LHCN-M2 (cell line): ENCODE results near the gene TMEM200C. TPM values are rescaled to one million over a fixed set of nuclear protein-coding genes. Genes with fewer than 3 reads are reported as not detected.

ENCODE experiments used
- DNase-seq: peaks from one replicate; pipeline ENCODE4 v3.0.0-alpha.2; 2012; ENCODE audit warnings: low read depth
- polyA plus RNA-seq: library from polyadenylated mRNA; unstranded; fragments of >200 nt; gene quantifications from one replicate; pipeline ENCODE4 v1.2.1, GENCODE V29; 2012; ENCODE audit warnings: missing spikeins
- total RNA-seq: library from RNA; depleted of rRNA; stranded (reverse); fragments of >200 nt; gene quantifications from 2 replicates; pipeline ENCODE4 v1.2.3, GENCODE V29; 2014; rRNA removed

TMEM200C gene
- not detected in 2 replicates for total RNA-seq
- polyA plus RNA-seq, result not detected

DNA sequence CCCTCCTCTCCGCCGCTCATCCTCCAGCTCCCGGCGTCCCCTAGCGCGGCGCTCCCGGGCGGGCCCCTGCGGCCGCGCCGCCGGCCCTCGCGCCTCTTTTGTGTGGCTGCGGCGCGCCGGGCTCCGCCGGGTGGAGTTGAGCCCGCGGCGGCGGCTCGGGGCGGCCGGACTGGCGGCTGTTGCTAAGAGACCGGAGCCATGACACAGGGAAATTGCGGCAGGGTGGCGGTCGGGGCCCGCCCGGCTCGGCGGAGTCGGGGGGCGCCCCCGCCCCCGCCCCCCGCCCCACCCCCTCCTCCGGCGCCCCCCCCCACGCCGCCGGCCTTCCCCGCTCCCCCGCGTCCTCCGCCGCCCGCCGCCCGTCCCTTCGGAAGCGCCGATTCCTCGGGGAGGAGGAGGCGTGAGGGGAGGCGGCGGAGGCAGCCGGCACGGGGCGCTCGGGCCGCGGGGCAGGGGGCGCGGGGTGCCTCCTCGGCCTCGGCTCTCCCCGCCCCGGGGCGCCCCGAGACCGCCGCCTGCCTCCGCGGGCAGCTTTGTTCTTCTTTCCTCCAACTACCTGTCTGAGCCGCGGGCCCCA lies at the start of gene TMEM200C:
Gene TMEM200C, minus strand, starts transcription at position 224 of the 577 bp plus-strand sequence. CDS start 3,459 bp downstream, outside the sequence.
- DNase-seq, result no peak

DNA sequence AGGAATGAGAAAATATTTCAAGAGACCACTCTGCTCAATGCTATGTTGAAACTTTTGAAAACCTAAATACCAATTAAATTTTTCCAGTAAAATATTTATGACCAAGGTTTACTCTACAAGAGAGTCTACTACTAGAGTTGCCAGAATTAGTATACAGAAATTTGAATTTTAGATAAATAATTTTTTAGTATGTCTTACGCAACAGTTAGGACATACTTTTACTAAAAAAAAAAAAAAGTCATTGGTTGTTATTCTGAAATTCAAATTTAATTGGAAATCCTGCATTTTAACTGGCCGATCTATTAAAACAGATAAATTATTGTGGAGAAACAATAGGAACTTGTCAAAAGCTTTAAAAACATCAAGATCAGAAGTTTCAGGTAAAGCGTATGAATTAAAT lies 49.1 kb upstream of the TMEM200C start:
- no peak for DNase-seq

- no peak for DNase-seq
These were observed 48.2 kb upstream of the TMEM200C start for GRCh38 chr18:5943514-5943913.

GRCh38 chr18:5942591-5942990 lies 47.3 kb upstream of the TMEM200C start:
- DNase-seq, result no peak

GRCh38 chr18:5941890-5942289 lies 46.6 kb upstream of the TMEM200C start:
- DNase-seq, result no peak

DNA sequence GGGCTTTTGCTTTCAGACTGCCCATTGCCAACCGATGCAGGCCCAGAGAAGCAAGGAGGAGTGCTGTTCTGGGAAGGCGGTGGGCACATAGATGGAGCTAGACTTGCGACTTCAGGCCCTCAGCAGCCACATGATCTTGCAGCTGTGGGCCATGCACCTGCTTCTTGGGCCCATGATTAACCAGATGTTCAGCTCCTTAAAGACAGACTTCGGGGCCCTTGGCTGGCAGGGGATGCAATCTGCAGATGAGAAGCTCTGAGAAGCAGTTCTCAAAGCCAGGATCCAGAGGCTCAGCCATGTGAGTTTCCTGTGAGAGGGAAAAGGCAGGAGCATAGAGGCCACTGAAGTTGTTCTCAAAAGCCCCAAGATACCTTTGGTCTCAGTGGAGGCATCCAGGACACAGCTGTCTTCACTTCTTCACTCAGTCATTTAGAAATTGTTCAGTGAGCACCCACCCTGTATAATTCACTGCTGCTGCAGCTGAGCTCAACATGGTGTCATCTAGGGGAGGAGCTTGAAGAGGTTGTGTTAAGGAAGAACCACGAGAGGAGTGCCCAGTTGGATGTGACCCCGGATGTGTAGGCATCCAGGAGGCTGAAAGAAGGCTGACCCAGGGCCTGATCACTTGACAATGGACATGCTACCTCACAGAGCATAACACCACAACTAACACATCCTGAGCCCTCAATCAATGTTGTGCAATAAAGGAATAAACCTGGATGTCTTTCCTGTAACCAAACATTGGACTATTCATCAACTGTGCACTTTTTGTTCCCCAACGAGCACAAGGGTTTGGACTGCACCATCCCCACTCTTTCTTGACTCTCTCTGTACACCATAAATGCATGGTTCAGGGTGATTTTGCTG lies 44.7 kb upstream of the TMEM200C start:
- DNase-seq, result no peak

DNA sequence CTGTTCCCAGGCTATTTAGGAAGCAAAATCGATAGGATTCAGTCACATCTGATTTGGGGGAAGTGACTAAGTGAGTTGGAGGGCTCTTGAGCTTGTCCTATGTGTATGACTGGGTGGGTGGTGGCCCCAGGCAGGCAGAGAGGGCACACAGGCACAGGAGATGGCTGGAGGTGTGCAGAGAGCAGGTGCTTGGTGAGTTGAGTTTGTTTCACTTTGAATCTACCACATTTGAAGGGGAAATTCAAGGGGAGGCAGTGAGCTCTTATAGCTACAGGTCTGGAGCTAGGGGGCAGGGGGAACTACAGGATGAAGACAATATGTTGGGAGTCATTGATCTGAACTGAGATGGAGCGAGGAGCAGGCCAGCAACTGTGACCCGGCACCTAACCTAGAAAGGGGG lies 42.5 kb upstream of the TMEM200C start:
- DNase-seq, result no peak

- DNase-seq, result no peak
These were observed 41.8 kb upstream of the TMEM200C start for GRCh38 chr18:5937121-5937520.

- no peak for DNase-seq
These were observed 35.5 kb upstream of the TMEM200C start for GRCh38 chr18:5930789-5931188.

DNA sequence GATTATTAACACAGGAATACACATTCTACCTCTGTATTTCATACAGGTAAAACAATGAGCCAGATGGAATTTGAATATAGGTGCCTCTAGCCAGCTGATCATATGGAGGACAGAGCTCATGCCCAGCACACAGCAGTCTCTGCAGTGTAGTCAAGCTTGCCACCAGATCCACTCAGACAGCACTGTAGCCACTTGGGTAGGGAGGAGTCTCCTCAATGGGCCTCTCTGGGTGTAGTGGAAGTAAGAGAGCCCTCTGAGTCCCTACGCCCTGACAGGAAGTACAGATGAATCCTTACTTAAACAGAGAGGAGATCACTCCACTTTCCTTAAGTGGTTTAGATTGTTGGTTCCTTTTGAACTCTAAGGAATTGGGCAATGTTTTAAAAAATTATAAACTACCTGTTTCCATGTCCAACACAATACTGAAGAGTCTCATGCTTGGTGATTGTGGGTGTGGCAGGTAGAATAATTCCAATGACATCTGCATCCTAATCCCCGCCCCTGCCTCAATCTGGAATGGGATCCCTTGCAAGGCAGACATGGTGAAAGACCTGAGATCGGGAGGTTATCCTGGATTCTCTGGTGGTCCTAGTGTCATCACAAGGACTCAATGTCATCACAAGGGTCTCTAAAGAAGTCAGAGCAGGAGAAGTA lies 23.0 kb upstream of the TMEM200C start:
- no peak for DNase-seq

GRCh38 chr18:5914951-5915350 lies 19.6 kb upstream of the TMEM200C start:
- DNase-seq, result no peak

DNA sequence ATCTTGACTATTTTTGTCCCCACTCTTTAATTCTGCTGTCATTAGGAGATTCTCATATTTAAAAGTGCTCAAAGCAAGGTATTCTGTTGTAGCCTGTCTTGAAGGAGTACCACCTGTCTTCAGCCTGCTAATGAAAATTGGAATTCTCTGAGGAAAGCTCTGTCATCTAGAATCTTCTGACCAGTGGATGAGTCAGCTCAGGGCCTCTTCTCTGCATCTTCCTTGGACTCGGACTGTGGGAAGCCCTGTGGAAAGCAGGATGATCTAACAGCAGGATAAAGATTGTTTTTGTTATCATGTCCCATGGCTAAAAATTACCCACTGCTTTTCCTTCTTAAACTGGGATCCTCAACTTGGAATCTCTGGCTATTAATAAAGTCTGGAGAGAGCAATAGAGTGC lies 18.7 kb upstream of the TMEM200C start:
- DNase-seq, result no peak

DNA sequence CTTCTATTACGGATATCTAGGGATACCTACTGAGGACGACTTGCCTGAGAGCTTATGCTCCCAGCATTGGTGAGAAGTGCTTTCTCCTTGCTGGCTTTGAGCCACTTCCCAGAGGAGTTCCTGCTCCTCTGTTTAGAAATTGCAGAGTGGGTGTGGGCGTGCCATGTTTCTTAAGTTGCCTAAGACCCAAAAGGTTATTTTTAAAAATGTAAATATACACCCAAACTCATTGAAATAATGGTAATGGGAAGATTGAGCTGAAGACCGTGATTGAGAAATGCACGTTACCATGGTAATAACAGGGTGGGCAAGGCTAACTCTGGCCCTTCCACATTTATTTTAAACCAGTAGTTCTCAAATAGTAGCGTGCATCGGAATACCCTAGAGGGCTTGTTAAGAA lies 17.2 kb upstream of the TMEM200C start:
- DNase-seq, result no peak

DNA sequence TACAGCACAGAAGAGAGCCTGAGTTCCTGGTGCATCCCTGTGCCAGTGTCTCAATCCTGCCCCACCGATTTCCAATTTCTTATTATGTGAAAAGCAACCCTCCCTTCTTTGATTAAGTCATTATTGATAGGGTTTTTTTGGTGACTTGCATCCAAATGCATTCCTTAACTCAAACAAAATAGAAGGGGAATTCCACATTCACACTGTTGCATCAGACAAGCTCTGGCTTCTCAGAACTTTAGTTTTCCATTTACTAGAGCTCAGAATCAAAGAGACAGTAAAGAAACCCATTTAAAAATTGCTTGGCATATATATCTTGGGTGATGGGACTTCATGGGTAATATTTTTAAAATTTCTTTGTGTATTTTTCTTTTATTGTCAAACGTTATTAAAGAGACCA lies 13.8 kb upstream of the TMEM200C start:
- no peak for DNase-seq

DNA sequence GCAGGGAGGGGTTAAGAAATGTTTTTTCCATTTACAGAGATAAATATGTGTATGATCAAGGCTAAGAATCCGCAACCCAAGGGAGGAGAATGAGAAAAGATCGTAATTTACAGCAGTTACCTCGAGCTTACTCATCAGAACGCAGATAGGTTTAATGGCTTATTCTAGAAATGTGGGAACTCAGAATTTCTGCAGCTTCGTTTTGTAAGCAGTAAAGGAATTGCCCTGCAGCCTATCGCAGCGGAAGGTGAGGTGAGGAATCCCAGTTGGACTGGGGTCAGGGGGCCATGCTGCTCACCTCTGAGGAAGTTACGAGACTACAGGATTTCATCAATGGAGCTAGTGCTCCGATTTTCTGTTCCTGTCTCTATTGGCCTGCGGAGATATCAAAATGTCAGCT lies 8.1 kb upstream of the TMEM200C start:
- DNase-seq, result no peak

GRCh38 chr18:5900262-5900661 lies 4.9 kb upstream of the TMEM200C start:
- no peak for DNase-seq

DNA sequence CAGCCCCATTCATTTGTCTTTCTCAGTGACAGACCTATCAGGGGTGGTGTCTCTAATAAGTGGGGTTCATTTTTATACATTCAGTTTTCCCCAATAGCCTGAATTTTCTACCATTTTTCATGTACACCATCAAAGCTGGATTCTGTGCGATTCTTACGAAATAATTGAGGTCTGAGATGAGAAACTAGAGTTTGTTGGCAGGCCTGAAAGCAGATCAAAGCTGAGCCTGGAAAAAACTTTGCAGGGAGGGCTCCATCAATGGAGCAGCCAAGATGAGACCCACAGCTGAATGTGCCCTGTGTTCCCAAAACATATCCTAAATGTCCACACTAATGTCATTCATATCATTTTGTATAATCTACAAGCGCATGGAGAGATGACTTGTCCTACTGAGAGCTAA lies 4.5 kb upstream of the TMEM200C start:
- no peak for DNase-seq

DNA sequence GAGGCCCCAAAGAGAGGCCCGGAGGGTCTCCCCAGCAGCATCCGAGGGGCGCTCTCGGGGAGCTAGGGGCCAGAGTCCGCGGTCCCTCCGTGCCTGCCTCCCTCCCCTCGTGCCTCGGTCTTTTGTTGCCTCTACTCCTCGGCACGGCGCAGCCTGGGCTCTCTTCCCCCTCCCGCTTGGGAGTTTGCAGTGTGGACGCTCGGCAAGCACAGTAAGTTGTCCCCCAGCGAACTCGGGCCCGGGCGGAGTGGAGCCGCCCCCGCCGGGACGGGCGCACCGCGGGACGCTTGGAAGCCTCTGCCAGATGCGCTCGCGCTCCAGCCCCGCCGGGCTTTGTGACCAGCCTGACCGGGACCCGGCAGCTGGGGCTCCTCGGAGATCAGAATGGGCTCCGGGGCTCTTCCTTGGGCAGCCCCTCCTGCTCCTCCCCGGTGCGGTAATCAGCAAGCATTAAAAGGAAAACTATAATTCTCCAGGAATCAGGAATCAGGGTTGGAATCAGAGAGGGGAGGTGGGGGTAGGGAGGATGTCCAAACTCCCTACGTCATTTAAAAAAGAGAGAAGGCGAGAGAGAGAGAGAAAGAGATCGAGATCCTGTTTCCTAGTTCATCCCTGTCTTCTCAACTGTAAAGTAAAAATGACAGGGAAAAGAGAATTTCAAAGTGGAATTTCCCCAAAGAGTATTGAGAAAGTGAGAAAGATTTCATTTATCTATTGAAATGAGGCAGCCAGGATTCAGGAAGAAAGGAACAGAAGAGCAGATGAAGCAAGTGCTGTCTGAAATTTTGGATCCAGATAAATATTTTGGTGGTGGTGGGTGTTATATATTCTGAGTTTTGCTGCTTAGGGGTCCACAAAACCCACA lies 786 bp upstream of the TMEM200C start:
- DNase-seq, result no peak

- no peak for DNase-seq
These were observed 567 bp downstream of the TMEM200C start for GRCh38 chr18:5894611-5895298.

DNA sequence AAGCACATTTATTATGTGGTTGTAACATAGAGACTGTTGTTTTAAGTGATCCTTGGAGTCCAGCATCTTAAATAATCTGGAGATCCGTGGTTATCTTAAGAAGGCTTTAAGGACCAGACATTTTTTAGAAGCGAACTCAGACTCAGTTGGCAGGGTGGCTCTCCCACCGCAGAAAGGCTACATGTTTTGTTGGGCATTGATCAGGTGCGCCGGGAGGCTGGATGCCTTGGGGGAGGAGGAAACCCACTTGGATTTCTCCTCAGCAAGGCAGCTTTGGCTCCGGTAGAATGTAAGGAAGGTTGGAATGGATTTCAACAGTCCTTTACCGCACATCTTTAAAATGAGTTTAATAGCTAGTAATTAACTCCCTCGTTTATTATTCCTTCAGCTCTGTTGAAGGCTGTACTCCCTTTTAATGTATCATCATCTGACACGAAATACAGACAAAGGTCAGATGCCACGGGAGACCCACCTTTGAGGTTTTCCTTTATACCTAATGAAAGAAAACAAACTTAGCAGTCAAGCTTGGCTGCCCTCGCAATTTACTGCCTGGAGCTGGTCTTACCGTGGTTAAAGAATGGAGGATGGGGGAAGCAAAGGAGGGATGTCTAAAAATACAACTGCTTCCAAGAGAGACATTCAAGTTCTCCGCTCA lies 1.2 kb downstream of the TMEM200C start:
- no peak for DNase-seq
